K562 (cell line): Measurements from ENCODE around the gene HJV. TPM values are rescaled to one million over a fixed set of nuclear protein-coding genes. Genes with fewer than 3 reads are reported as not detected.

Experiments
- ATAC-seq: fragments of 200-7000 bp; cut with Tn5 transposase; 3 replicates; pipeline ENCODE4 v1.9.1; 2020; ENCODE audit warnings: moderate library complexity
- BruUV-seq: library from RNA; stranded (reverse); fragments of 400-500 nt; replicated peaks from 2 replicates; lab custom pipeline; 2021; lab: Mats Ljungman, UMichigan
- CTCF ChIA-PET: fragments of 300-600 bp; formaldehyde crosslinking; extraction: SDS; loops from one replicate; lab custom pipeline; 2021; ENCODE audit warnings: low intra/inter-chr PET ratio; lab: Yijun Ruan, JAX
- POLR2A ChIA-PET: fragments of 300-600, 350-650 bp; sonication (Branson Sonifier 250); formaldehyde crosslinking; extraction: SDS; loops from one replicate; lab custom pipeline; 2021; ENCODE audit warnings: antibody characterized with exemption, inconsistent platforms; lab: Yijun Ruan, JAX
- DNase-seq, 4 experiments: peaks; one replicate each; pipeline versions ENCODE4 v3.0.0 to v3.0.0-alpha.2; 2011 to 2018; ENCODE audit warnings: low spot score in 3 of 4, mixed read lengths in 3 of 4; ENCODE audit errors: extremely low read depth in 1 of 4
- FAIRE-seq: peaks from 2 replicates; lab custom pipeline; 2011; peaks lifted over from hg19 to GRCh38; lab: Jason Lieb, UNC
- H2AFZ ChIP-seq: 2 replicates; pipeline ENCODE4 v1.6.0; 2011; ENCODE audit warnings: low read depth, low read length, control low read depth, inconsistent platforms
- H3K27ac ChIP-seq: fragments of 200-600 bp; 3 replicates; pipeline ENCODE4 v1.8.0; 2011; ENCODE audit warnings: low read depth, mild to moderate bottlenecking, control low read depth, inconsistent platforms, low read length, moderate library complexity, mixed read lengths; ENCODE audit errors: extremely low read depth
- H3K27me3 ChIP-seq, 2 experiments: fragments of 300-600 bp in 1 of 2; 2 replicates in 1 of 2; 3 replicates in 1 of 2; pipeline versions ENCODE4 v1.6.0 to v1.8.0; 2011; ENCODE audit warnings: inconsistent platforms in 2 of 2, low read length in 2 of 2, mild to moderate bottlenecking in 1 of 2, mixed read lengths in 1 of 2, moderate library complexity in 1 of 2; ENCODE audit not compliant: control insufficient read depth in 2 of 2, insufficient read depth in 2 of 2
- H3K36me3 ChIP-seq: fragments of 300-600 bp; 3 replicates; pipeline ENCODE4 v1.8.0; 2011; ENCODE audit warnings: mild to moderate bottlenecking, low read length, inconsistent platforms; ENCODE audit not compliant: control insufficient read depth, insufficient read depth
- H3K4me1 ChIP-seq, 2 experiments: fragments of 200-600 bp in 1 of 2; replicated peaks in 1 of 2; 2 replicates in 1 of 2; 3 replicates in 1 of 2; pipeline versions ENCODE4 v1.5.1 to v1.8.0; 2011; ENCODE audit warnings: inconsistent platforms in 2 of 2, low read length in 2 of 2, mild to moderate bottlenecking in 1 of 2, mixed read lengths in 1 of 2, moderate library complexity in 1 of 2; ENCODE audit not compliant: control insufficient read depth in 2 of 2, insufficient read depth in 2 of 2
- H3K4me2 ChIP-seq: 2 replicates; pipeline ENCODE4 v1.6.1; 2011; ENCODE audit warnings: low read length, control low read depth, inconsistent platforms, mixed read lengths; ENCODE audit not compliant: insufficient read depth
- H3K4me3 ChIP-seq: fragments of 200-600 bp; sonication (generic), shearing (Covaris generic); 2 replicates; pipeline ENCODE4 v1.5.1; 2016; ENCODE audit warnings: control low read depth, inconsistent platforms
- H3K79me2 ChIP-seq: fragments of 200-600 bp; 3 replicates; pipeline ENCODE4 v1.8.0; 2011; ENCODE audit warnings: low read length, inconsistent platforms; ENCODE audit not compliant: control insufficient read depth, insufficient read depth
- H3K9ac ChIP-seq, 2 experiments: 2 replicates each; pipeline versions ENCODE4 v1.6.0 to v1.6.1; 2011; ENCODE audit warnings: low read depth in 2 of 2, low read length in 2 of 2, control low read depth in 1 of 2, inconsistent platforms in 1 of 2, mild to moderate bottlenecking in 1 of 2, mixed read lengths in 1 of 2; ENCODE audit not compliant: insufficient read depth in 1 of 2
- H3K9me1 ChIP-seq: one replicate; pipeline ENCODE4 v1.6.0; 2011; ENCODE audit warnings: inconsistent platforms, mild to moderate bottlenecking, low read length, moderate library complexity; ENCODE audit not compliant: control insufficient read depth, insufficient read depth
- H3K9me3 ChIP-seq: replicated peaks from 2 replicates; pipeline ENCODE4 v1.5.1; 2011; ENCODE audit warnings: low read depth, low read length, inconsistent platforms; ENCODE audit not compliant: control insufficient read depth, insufficient read depth
- H4K20me1 ChIP-seq: replicated peaks from 2 replicates; pipeline ENCODE4 v1.6.1; 2011; ENCODE audit warnings: low read length, inconsistent platforms, mixed read lengths; ENCODE audit not compliant: control insufficient read depth, insufficient read depth
- E2F3 ChIP-seq: fragments of 250-450 bp; sonication (Bioruptor Pico); IDR thresholded peaks from 2 replicates; pipeline ENCODE4 v1.4.0; 2020; ENCODE audit warnings: mild to moderate bottlenecking
- ESRRB ChIP-seq: fragments of 250-450 bp; sonication (Bioruptor Pico); IDR thresholded peaks from 2 replicates; pipeline ENCODE4 v1.5.0; 2020; ENCODE audit warnings: mild to moderate bottlenecking, moderate library complexity, borderline replicate concordance
- SOX6 ChIP-seq: fragments of 450-650 bp; IDR thresholded peaks from 2 replicates; pipeline ENCODE4 v1.6.1; 2014; ENCODE audit warnings: mild to moderate bottlenecking
- STAT5B ChIP-seq: fragments of 250-450 bp; sonication (Bioruptor Pico); IDR thresholded peaks from 2 replicates; pipeline ENCODE4 v1.8.0; 2021; ENCODE audit warnings: mild to moderate bottlenecking, inconsistent platforms
- TAF1 ChIP-seq: IDR thresholded peaks from 2 replicates; pipeline ENCODE4 v1.6.1; 2011; ENCODE audit warnings: mild to moderate bottlenecking, low read length, moderate library complexity; ENCODE audit not compliant: insufficient read depth, control insufficient read depth, severe bottlenecking; ENCODE audit errors: extremely low read depth
- THRAP3 ChIP-seq: fragments of 450-650 bp; IDR thresholded peaks from 2 replicates; pipeline ENCODE4 v1.6.1; 2016; ENCODE audit warnings: mild to moderate bottlenecking, inconsistent platforms, borderline replicate concordance
- TRIM24 ChIP-seq, 2 experiments: fragments of 450-650 bp; IDR thresholded peaks; 2 replicates each; pipeline ENCODE4 v1.6.1; 2016
- ZBTB49 ChIP-seq: sonication (generic); formaldehyde crosslinking; IDR thresholded peaks from 2 replicates; pipeline ENCODE4 v1.8.0; 2022; ENCODE audit warnings: missing genetic modification reagents, mild to moderate bottlenecking, borderline replicate concordance
- ZFX ChIP-seq: sonication (generic); formaldehyde crosslinking; IDR thresholded peaks from 2 replicates; pipeline ENCODE4 v1.8.0; 2022; ENCODE audit warnings: mild to moderate bottlenecking, missing genetic modification reagents, moderate library complexity
- ZNF263 ChIP-seq: sonication (generic); formaldehyde crosslinking; IDR thresholded peaks from 2 replicates; pipeline ENCODE4 v1.8.0; 2022; ENCODE audit warnings: mild to moderate bottlenecking, missing genetic modification reagents, borderline replicate concordance
- ZNF77 ChIP-seq: fragments of 250-450 bp; sonication (Bioruptor Pico); IDR thresholded peaks from 2 replicates; pipeline ENCODE4 v1.5.0; 2020
- ZNF780A ChIP-seq: fragments of 250-450 bp; sonication (Bioruptor Pico); IDR thresholded peaks from 2 replicates; pipeline ENCODE4 v1.5.0; 2021; ENCODE audit warnings: mild to moderate bottlenecking
- ZSCAN32 ChIP-seq: fragments of 450-650 bp; formaldehyde crosslinking; IDR thresholded peaks from 2 replicates; pipeline ENCODE4 v1.4.0; 2020; ENCODE audit warnings: mild to moderate bottlenecking, moderate library complexity
- WGBS: fragments of 100-300 bp; shearing (Covaris generic); methylation state at CpG from one replicate; pipeline ENCODE4 v1.1.6; 2016; ENCODE audit warnings: low coverage, mixed read lengths; ENCODE audit not compliant: insufficient coverage; ENCODE audit errors: missing lambda C conversion rate; 5-methylcytosine and 5-hydroxymethylcytosine counted together
- in situ Hi-C: fragments of 300-500 bp; cut with MboI; formaldehyde crosslinking; loops from 4 replicates; pipeline ENCODE4 v1.15.0; 2018; ENCODE audit warnings: inconsistent platforms, mixed read lengths
- intact Hi-C: fragments of 100-400 bp; cut with micrococcal nuclease; formaldehyde crosslinking; loops from 2 replicates; pipeline ENCODE4 v1.14.2; 2022
- polyA plus RNA-seq, 8 experiments: library from polyadenylated mRNA; depleted of rRNA in 4 of 8; stranded (reverse) in 5 of 8; unstranded in 3 of 8; fragments of >200 nt; fragmentation: Nextera tagmentation in 2 of 8; fragmentation: Illumina TruSeq in 1 of 8; extraction: Ambion mirVana in 2 of 8; extraction: Trizol in 1 of 8; gene quantifications; 2 replicates each; pipeline versions ENCODE4 v1.2.1 to v1.2.3, GENCODE V29; 2011 to 2014; ENCODE audit warnings: inconsistent platforms in 1 of 8, missing spikeins in 1 of 8
- total RNA-seq, 7 experiments: library from RNA; depleted of rRNA in 6 of 7; stranded (reverse); fragments of >200 nt in 6 of 7; fragmentation: Illumina TruSeq in 2 of 7; extraction: Trizol in 2 of 7; gene quantifications; 2 replicates each; pipeline versions ENCODE4 v1.2.1 to v1.2.3, GENCODE V29; 2011 to 2021; ENCODE audit warnings: low replicate concordance in 1 of 7
- TF ChIP-seq, protein P1 (sequence below): sonication (generic); formaldehyde crosslinking; IDR thresholded peaks from 2 replicates; pipeline ENCODE4 v1.8.1; 2023; ENCODE audit warnings: mild to moderate bottlenecking, missing genetic modification reagents
- TF ChIP-seq, protein P2 (sequence below): fragments of 450-650 bp; IDR thresholded peaks from one replicate; pipeline ENCODE4 v1.6.1; 2018; ENCODE audit warnings: mild to moderate bottlenecking, moderate library complexity; ENCODE audit not compliant: partially characterized antibody

Gene HJV
- total and polyA plus RNA-seq, 9 of the 15 experiments (the other 6 are each of a cell fraction or from before 2014, with no cell fraction given): 1.0 to 6.6 (median 2.4) TPM

- intact Hi-C loops (no loop called here), in situ Hi-C loops (no loop called here)
- no peaks in the 10 kb centered on the region for H4K20me1 ChIP-seq
- WGBS: 14% methylated on average over 14 of the region's 15 CpGs
- H3K9ac ChIP-seq: peak overlapping the region; percentile 38 to 78; a peak in 3 of 4 replicates
- peak; percentile 39 for ATAC-seq
- H3K4me1 ChIP-seq: peaks cover 13 to 52% of the 10 kb centered on the region in 2 experiments
- H2AFZ ChIP-seq: peak overlapping the region; percentile 73
- no peak overlapping the region for H3K4me3 ChIP-seq
- no peaks in the 10 kb centered on the region for H3K9me3 ChIP-seq
- peak overlapping the region; percentile 51 for H3K4me2 ChIP-seq
- no peaks in the 10 kb centered on the region for H3K36me3 ChIP-seq
- H3K27ac ChIP-seq: peak overlapping the region; percentile 57; the same call in 2 of the 3 replicates
- DNase-seq: no peak
- CTCF ChIA-PET: no interaction called here
- no peaks in the 10 kb centered on the region for H3K9me1 ChIP-seq
- BruUV-seq: no TSS peak
- no peak for FAIRE-seq
- POLR2A ChIA-PET: interaction anchor here (0.9 to 15.5 kb wide), 11 partner anchors 4 to 78 kb away, joined by 3 to 320 read pairs (median 4); partner anchors contain the start of genes ANKRD34A, HJV, POLR3GL and TXNIP
- H3K79me2 ChIP-seq: no peaks in the 10 kb centered on the region
- H3K27me3 ChIP-seq: no peaks in the 10 kb centered on the region
- no peak for TF ChIP-seq STAT5B
- TF ChIP-seq TRIM24 (IDR thresholded peaks at IDR 0.05): no peak
- no peak for TF ChIP-seq ZSCAN32 (CRISPR knock-in tag)
- TF ChIP-seq ESRRB: no peak
- no peak for TF ChIP-seq TAF1
- no peak for TF ChIP-seq THRAP3
- no peak for TF ChIP-seq ZNF77 (CRISPR knock-in tag)
- TF ChIP-seq ZNF780A (CRISPR knock-in tag): no peak
- no peak for TF ChIP-seq ZNF263
- TF ChIP-seq, protein P1, sequence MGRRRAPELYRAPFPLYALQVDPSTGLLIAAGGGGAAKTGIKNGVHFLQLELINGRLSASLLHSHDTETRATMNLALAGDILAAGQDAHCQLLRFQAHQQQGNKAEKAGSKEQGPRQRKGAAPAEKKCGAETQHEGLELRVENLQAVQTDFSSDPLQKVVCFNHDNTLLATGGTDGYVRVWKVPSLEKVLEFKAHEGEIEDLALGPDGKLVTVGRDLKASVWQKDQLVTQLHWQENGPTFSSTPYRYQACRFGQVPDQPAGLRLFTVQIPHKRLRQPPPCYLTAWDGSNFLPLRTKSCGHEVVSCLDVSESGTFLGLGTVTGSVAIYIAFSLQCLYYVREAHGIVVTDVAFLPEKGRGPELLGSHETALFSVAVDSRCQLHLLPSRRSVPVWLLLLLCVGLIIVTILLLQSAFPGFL (CRISPR knock-in tag): no peak
- no peak; the same call in 1 of the 2 replicates for TF ChIP-seq SOX6
- peak; percentile 37 for TF ChIP-seq ZFX (CRISPR knock-in tag)
- TF ChIP-seq, protein P2, sequence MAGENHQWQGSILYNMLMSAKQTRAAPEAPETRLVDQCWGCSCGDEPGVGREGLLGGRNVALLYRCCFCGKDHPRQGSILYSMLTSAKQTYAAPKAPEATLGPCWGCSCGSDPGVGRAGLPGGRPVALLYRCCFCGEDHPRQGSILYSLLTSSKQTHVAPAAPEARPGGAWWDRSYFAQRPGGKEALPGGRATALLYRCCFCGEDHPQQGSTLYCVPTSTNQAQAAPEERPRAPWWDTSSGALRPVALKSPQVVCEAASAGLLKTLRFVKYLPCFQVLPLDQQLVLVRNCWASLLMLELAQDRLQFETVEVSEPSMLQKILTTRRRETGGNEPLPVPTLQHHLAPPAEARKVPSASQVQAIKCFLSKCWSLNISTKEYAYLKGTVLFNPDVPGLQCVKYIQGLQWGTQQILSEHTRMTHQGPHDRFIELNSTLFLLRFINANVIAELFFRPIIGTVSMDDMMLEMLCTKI: no peak
- TF ChIP-seq ZBTB49 (CRISPR knock-in tag): no peak
- TF ChIP-seq E2F3: peak; percentile 29; the same call in 1 of the 2 replicates
Observed at GRCh38 chr1:145985502-145986439, 35.8 kb downstream of the HJV start.
